Neural progenitor cell (in vitro differentiated cells): ENCODE results near the gene CACNB4. TPM values are rescaled to one million over a fixed set of nuclear protein-coding genes. Genes with fewer than 3 reads are reported as not detected.

Experiments
- DNase-seq: peaks from one replicate; pipeline ENCODE4 v3.0.0-alpha.2; 2016; ENCODE audit warnings: low spot score
- H2AFZ ChIP-seq: fragments of 200-600 bp; sonication (generic); replicated peaks from 2 replicates; pipeline ENCODE4 v1.6.1; 2016; ENCODE audit warnings: antibody characterized with exemption
- H3F3A ChIP-seq: fragments of 200-600 bp; sonication (generic); 2 replicates; pipeline ENCODE4 v1.6.1; 2016; ENCODE audit warnings: antibody characterized with exemption, low read depth
- H3K27ac ChIP-seq: fragments of 200-600 bp; sonication (generic); 2 replicates; pipeline ENCODE4 v1.5.1; 2016; ENCODE audit warnings: mild to moderate bottlenecking
- H3K27me3 ChIP-seq: fragments of 200-600 bp; sonication (generic); 2 replicates; pipeline ENCODE4 v1.6.1; 2016; ENCODE audit warnings: mild to moderate bottlenecking, moderate library complexity
- H3K36me3 ChIP-seq: fragments of 200-600 bp; sonication (generic); 2 replicates; pipeline ENCODE4 v1.5.1; 2016
- H3K4me1 ChIP-seq: fragments of 200-600 bp; sonication (generic); 2 replicates; pipeline ENCODE4 v1.6.1; 2016; ENCODE audit warnings: mixed run types
- H3K4me2 ChIP-seq: fragments of 200-600 bp; sonication (generic); 2 replicates; pipeline ENCODE4 v1.6.1; 2016
- H3K4me3 ChIP-seq: fragments of 200-600 bp; sonication (generic); 2 replicates; pipeline ENCODE4 v1.5.1; 2016
- H3K79me2 ChIP-seq: fragments of 200-600 bp; sonication (generic); 2 replicates; pipeline ENCODE4 v1.6.1; 2016; ENCODE audit warnings: low read depth
- H3K9ac ChIP-seq: fragments of 200-600 bp; sonication (generic); 2 replicates; pipeline ENCODE4 v1.6.1; 2016
- H3K9me3 ChIP-seq: fragments of 200-600 bp; sonication (generic); 2 replicates; pipeline ENCODE4 v1.5.1; 2016; ENCODE audit warnings: low read depth
- H4K20me1 ChIP-seq: fragments of 200-600 bp; sonication (generic); 2 replicates; pipeline ENCODE4 v1.6.1; 2016; ENCODE audit warnings: low read depth
- H3K27ac Mint-ChIP-seq: 3 replicates; pipeline ENCODE4 v1.8.0; 2021; ENCODE audit warnings: mixed read lengths
- H3K27me3 Mint-ChIP-seq: 2 replicates; pipeline ENCODE4 v1.8.0; 2022; ENCODE audit warnings: low read depth, mild to moderate bottlenecking, inconsistent platforms, moderate library complexity, mixed read lengths; ENCODE audit not compliant: insufficient read depth
- H3K36me3 Mint-ChIP-seq: 3 replicates; pipeline ENCODE4 v1.8.0; 2021; ENCODE audit warnings: mixed read lengths
- H3K4me1 Mint-ChIP-seq: 3 replicates; pipeline ENCODE4 v1.8.0; 2021; ENCODE audit warnings: mixed read lengths
- H3K4me3 Mint-ChIP-seq: 3 replicates; pipeline ENCODE4 v1.8.0; 2021; ENCODE audit warnings: mild to moderate bottlenecking, moderate library complexity, mixed read lengths
- H3K9me3 Mint-ChIP-seq: 3 replicates; pipeline ENCODE4 v1.8.0; 2020; ENCODE audit warnings: mixed read lengths
- EZH2 ChIP-seq: fragments of 200-600 bp; sonication (generic); IDR thresholded peaks from 2 replicates; pipeline ENCODE4 v1.6.1; 2017; ENCODE audit warnings: antibody characterized with exemption, mild to moderate bottlenecking, moderate library complexity
- EZH2phosphoT487 ChIP-seq: fragments of 200-600 bp; sonication (generic); IDR thresholded peaks from 2 replicates; pipeline ENCODE4 v1.6.1; 2017; ENCODE audit warnings: antibody characterized with exemption
- total RNA-seq: library from RNA; depleted of rRNA; stranded (reverse); fragments of >200 nt; gene quantifications from 2 replicates; pipeline ENCODE4 v1.2.3, GENCODE V29; 2015; ENCODE audit warnings: low replicate concordance
- TF ChIP-seq, protein P1 (sequence below): fragments of 200-600 bp; sonication (generic); IDR thresholded peaks from 2 replicates; pipeline ENCODE4 v1.5.1; 2017; ENCODE audit warnings: antibody characterized with exemption, mild to moderate bottlenecking

Gene CACNB4
- total RNA-seq, 1 donor from 2014 or later = 14.2 TPM

GRCh38 chr2:152049541-152049940 lies 49.3 kb downstream of the CACNB4 start:
- no peak for DNase-seq
- Histone ChIP-seq H3K4me3 (no peak overlapping the region), H3K4me2 (no peak overlapping the region), H3K4me1 (peaks cover 10% of the 10 kb centered on the region), H4K20me1 (no peaks in the 10 kb centered on the region), H3K27me3 (no peaks in the 10 kb centered on the region), H3K9ac (no peak overlapping the region), H3K36me3 (no peaks in the 10 kb centered on the region), H3F3A (peaks cover 5% of the 10 kb centered on the region), H2AFZ (no peak overlapping the region), H3K9me3 (no peaks in the 10 kb centered on the region), H3K79me2 (no peaks in the 10 kb centered on the region), H3K27ac (no peak overlapping the region)
- no peaks in the 10 kb centered on the region for H3K9me3 Mint-ChIP-seq
- H3K27ac Mint-ChIP-seq = no peak overlapping the region
- TF ChIP-seq, protein P1, sequence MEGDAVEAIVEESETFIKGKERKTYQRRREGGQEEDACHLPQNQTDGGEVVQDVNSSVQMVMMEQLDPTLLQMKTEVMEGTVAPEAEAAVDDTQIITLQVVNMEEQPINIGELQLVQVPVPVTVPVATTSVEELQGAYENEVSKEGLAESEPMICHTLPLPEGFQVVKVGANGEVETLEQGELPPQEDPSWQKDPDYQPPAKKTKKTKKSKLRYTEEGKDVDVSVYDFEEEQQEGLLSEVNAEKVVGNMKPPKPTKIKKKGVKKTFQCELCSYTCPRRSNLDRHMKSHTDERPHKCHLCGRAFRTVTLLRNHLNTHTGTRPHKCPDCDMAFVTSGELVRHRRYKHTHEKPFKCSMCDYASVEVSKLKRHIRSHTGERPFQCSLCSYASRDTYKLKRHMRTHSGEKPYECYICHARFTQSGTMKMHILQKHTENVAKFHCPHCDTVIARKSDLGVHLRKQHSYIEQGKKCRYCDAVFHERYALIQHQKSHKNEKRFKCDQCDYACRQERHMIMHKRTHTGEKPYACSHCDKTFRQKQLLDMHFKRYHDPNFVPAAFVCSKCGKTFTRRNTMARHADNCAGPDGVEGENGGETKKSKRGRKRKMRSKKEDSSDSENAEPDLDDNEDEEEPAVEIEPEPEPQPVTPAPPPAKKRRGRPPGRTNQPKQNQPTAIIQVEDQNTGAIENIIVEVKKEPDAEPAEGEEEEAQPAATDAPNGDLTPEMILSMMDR = no peak
- TF ChIP-seq EZH2 (no peak), EZH2phosphoT487 (no peak)
- no peaks in the 10 kb centered on the region for H3K36me3 Mint-ChIP-seq
- H3K4me3 Mint-ChIP-seq = no peak overlapping the region
- no peaks in the 10 kb centered on the region for H3K4me1 Mint-ChIP-seq
- no peaks in the 10 kb centered on the region for H3K27me3 Mint-ChIP-seq

DNA sequence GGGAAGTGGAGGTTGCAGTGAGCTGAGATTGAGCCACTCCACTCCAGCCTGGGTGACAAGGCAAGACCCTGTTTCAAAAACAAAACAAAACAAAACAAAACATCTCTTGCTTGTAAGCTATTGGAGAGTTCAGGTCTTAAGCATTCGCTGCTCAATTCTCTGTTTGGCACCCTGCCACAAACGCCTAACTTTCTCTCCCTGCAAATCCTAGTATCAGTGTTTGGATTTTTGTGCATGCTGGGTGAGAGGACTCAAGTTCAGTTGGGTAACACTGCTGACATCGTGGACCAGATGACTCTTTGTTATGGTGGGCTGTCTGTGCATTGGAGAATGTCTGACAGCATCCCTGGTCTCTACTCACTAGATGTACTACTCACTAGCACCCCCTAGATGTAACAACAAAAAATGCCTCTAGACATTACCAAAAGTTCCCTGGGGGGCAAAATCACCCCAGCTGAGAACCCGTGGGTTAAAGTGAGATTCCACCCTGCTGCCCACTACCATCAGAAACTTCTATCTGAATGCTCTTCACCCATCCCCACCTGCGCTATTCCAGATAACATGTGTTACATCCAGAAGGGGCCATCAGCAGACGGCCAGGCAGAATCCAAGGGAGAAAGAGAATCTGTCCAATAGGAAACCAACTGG lies 50.9 kb downstream of the CACNB4 start:
- Histone ChIP-seq H3K9ac (no peak overlapping the region), H4K20me1 (no peaks in the 10 kb centered on the region), H3K9me3 (no peaks in the 10 kb centered on the region), H2AFZ (no peak overlapping the region), H3K4me2 (no peak overlapping the region), H3K4me1 (peaks cover 12% of the 10 kb centered on the region), H3K27ac (no peak overlapping the region), H3K27me3 (no peaks in the 10 kb centered on the region), H3F3A (peaks cover 5% of the 10 kb centered on the region), H3K79me2 (no peaks in the 10 kb centered on the region), H3K36me3 (no peaks in the 10 kb centered on the region), H3K4me3 (no peak overlapping the region)
- peak; percentile 45 for DNase-seq
- Mint-ChIP-seq H3K27ac (no peak overlapping the region), H3K9me3 (no peaks in the 10 kb centered on the region), H3K27me3 (no peaks in the 10 kb centered on the region), H3K4me3 (no peak overlapping the region), H3K36me3 (no peaks in the 10 kb centered on the region), H3K4me1 (peaks cover 1% of the 10 kb centered on the region)
- TF ChIP-seq EZH2phosphoT487 = no peak
- TF ChIP-seq, protein P1 = peak; percentile 60
- TF ChIP-seq EZH2 = no peak

- no peaks in the 10 kb centered on the region for H3K9me3 ChIP-seq
- H3K27me3 ChIP-seq = peaks cover 2% of the 10 kb centered on the region
- Mint-ChIP-seq H3K27ac (no peak overlapping the region), H3K9me3 (no peaks in the 10 kb centered on the region), H3K4me3 (no peak overlapping the region), H3K4me1 (peaks cover 5% of the 10 kb centered on the region), H3K36me3 (no peaks in the 10 kb centered on the region), H3K27me3 (no peaks in the 10 kb centered on the region)
- H4K20me1 ChIP-seq = no peaks in the 10 kb centered on the region
- H3K36me3 ChIP-seq = no peaks in the 10 kb centered on the region
- H3K27ac ChIP-seq = no peak overlapping the region
- H2AFZ ChIP-seq = no peak overlapping the region
- no peak overlapping the region for H3K4me3 ChIP-seq
- no peak for DNase-seq
- H3K4me1 ChIP-seq = peaks cover 19% of the 10 kb centered on the region
- H3K79me2 ChIP-seq = no peaks in the 10 kb centered on the region
- no peak overlapping the region for H3K9ac ChIP-seq
- no peak overlapping the region for H3K4me2 ChIP-seq
- TF ChIP-seq EZH2 (no peak), EZH2phosphoT487 (no peak)
- TF ChIP-seq, protein P1 = no peak
- peaks cover 7% of the 10 kb centered on the region for H3F3A ChIP-seq
Observed at GRCh38 chr2:152046940-152047339, 51.9 kb downstream of the CACNB4 start.
